Activated CD4-positive, CD25-positive, alpha-beta regulatory T cell treated with anti-CD3 and anti-CD28 coated beads, Interleukin-2, amount 50 U/mL, for 72 hours (primary cell): ENCODE measurements around the gene AACS.

ENCODE experiments used
- DNase-seq: peaks from one replicate; pipeline ENCODE4 v3.0.0; 2021

Gene AACS

GRCh38 chr12:125187148-125187745, 122.0 kb downstream of the AACS start:
- no peak for DNase-seq

- DNase-seq, result no peak
Observed at GRCh38 chr12:125187780-125188741, 122.8 kb downstream of the AACS start.

GRCh38 chr12:125189015-125189414, 123.8 kb downstream of the AACS start:
- DNase-seq, result no peak

GRCh38 chr12:125189502-125189901, 124.3 kb downstream of the AACS start:
- no peak for DNase-seq

- DNase-seq, result no peak
Observed at GRCh38 chr12:125191361-125192087, 126.3 kb downstream of the AACS start.

GRCh38 chr12:125192690-125193221, 127.5 kb downstream of the AACS start:
- no peak for DNase-seq
